Caco-2 (cell line): ENCODE data around the gene FOXG1. TPM values are rescaled to one million over a fixed set of nuclear protein-coding genes. Genes with fewer than 3 reads are reported as not detected.

ENCODE experiments used
- BruUV-seq: library from RNA; stranded (reverse); fragments of 400-500 nt; replicated peaks from 2 replicates; lab custom pipeline; 2021; lab: Mats Ljungman, UMichigan
- CTCF ChIA-PET: fragments of 300-600 bp; sonication (Branson Sonifier 250); formaldehyde crosslinking; loops from one replicate; lab custom pipeline; 2022; ENCODE audit warnings: antibody characterized with exemption; lab: Charles Lee
- POLR2A ChIA-PET: fragments of 300-600 bp; sonication (Branson Sonifier 250); formaldehyde crosslinking; loops from one replicate; lab custom pipeline; 2022; ENCODE audit warnings: antibody characterized with exemption; lab: Charles Lee
- DNase-seq, 2 experiments: peaks; one replicate each; pipeline versions ENCODE4 v3.0.0 to v3.0.0-alpha.2; 2020 to 2022
- H3K27me3 ChIP-seq: replicated peaks from 2 replicates; pipeline ENCODE4 v1.6.0; 2011; ENCODE audit warnings: low read length; ENCODE audit not compliant: control insufficient read depth, insufficient read depth
- H3K36me3 ChIP-seq: 2 replicates; pipeline ENCODE4 v1.5.1; 2011; ENCODE audit warnings: low read length; ENCODE audit not compliant: control insufficient read depth, insufficient read depth
- H3K4me1 ChIP-seq: fragments of 250-450 bp; sonication (Bioruptor Pico); 2 replicates; pipeline ENCODE4 v1.5.1; 2020; ENCODE audit warnings: mild to moderate bottlenecking
- H3K4me3 ChIP-seq: 2 replicates; pipeline ENCODE4 v1.5.1; 2011; ENCODE audit warnings: low read depth, mild to moderate bottlenecking, control low read depth, low read length
- H3K9me3 ChIP-seq: fragments of 250-450 bp; sonication (Bioruptor Pico); 2 replicates; pipeline ENCODE4 v1.5.1; 2020; ENCODE audit warnings: mild to moderate bottlenecking, moderate library complexity
- H3K27ac Mint-ChIP-seq: one replicate; pipeline ENCODE4 v1.8.0; 2022; ENCODE audit warnings: mixed read lengths; ENCODE audit not compliant: unreplicated experiment
- H3K27me3 Mint-ChIP-seq: one replicate; pipeline ENCODE4 v1.8.0; 2022; ENCODE audit warnings: mixed read lengths; ENCODE audit not compliant: insufficient read depth, unreplicated experiment
- H3K36me3 Mint-ChIP-seq: one replicate; pipeline ENCODE4 v1.8.0; 2022; ENCODE audit warnings: mild to moderate bottlenecking, mixed read lengths; ENCODE audit not compliant: insufficient read depth, unreplicated experiment
- H3K4me1 Mint-ChIP-seq: one replicate; pipeline ENCODE4 v1.8.0; 2022; ENCODE audit warnings: low read depth, mixed read lengths; ENCODE audit not compliant: unreplicated experiment
- H3K4me3 Mint-ChIP-seq: one replicate; pipeline ENCODE4 v1.8.0; 2022; ENCODE audit warnings: mild to moderate bottlenecking, moderate library complexity, mixed read lengths; ENCODE audit not compliant: unreplicated experiment
- H3K9me3 Mint-ChIP-seq: one replicate; pipeline ENCODE4 v1.8.0; 2022; ENCODE audit warnings: mixed read lengths; ENCODE audit not compliant: unreplicated experiment
- intact Hi-C: fragments of 100-400 bp; cut with micrococcal nuclease; formaldehyde crosslinking; loops from one replicate; pipeline ENCODE4 v1.10.0; 2022; ENCODE audit not compliant: unreplicated experiment
- total RNA-seq: library from RNA; stranded (reverse); gene quantifications from 2 replicates; pipeline ENCODE4 v1.2.3, GENCODE V29; 2022
- TF ChIP-seq, protein P1 (sequence below), 2 experiments: fragments of 200-600 bp in 1 of 2; IDR thresholded peaks; 1 replicate in 1 of 2; 2 replicates in 1 of 2; pipeline versions ENCODE4 v1.5.1 to v1.8.0; 2011 to 2022; ENCODE audit warnings: antibody characterized with exemption in 1 of 2, control low read depth in 1 of 2, inconsistent platforms in 1 of 2, low read depth in 1 of 2, low read length in 1 of 2, mild to moderate bottlenecking in 1 of 2, moderate library complexity in 1 of 2; ENCODE audit not compliant: insufficient read depth in 1 of 2, severe bottlenecking in 1 of 2, unreplicated experiment in 1 of 2

FOXG1 gene
- total RNA-seq, 1 experiment from 2014 or later, result not detected

- Mint-ChIP-seq H3K27ac (no peak overlapping the region), H3K4me1 (no peaks in the 10 kb centered on the region), H3K27me3 (peaks cover 20% of the 10 kb centered on the region), H3K4me3 (no peak overlapping the region), H3K36me3 (no peaks in the 10 kb centered on the region), H3K9me3 (no peaks in the 10 kb centered on the region)
- ChIA-PET CTCF (no interaction called here), POLR2A (no interaction called here)
- no TSS peak for BruUV-seq
- DNase-seq, result no peak
- no peak overlapping the region for H3K4me3 ChIP-seq
- intact Hi-C loops, result loop anchor here (10.0 kb wide), 1 partner anchor 259 kb away; no protein-coding TSS in a partner anchor
- H3K27me3 ChIP-seq, result no peaks in the 10 kb centered on the region
- H3K4me1 ChIP-seq, result no peaks in the 10 kb centered on the region
- TF ChIP-seq, protein P1, sequence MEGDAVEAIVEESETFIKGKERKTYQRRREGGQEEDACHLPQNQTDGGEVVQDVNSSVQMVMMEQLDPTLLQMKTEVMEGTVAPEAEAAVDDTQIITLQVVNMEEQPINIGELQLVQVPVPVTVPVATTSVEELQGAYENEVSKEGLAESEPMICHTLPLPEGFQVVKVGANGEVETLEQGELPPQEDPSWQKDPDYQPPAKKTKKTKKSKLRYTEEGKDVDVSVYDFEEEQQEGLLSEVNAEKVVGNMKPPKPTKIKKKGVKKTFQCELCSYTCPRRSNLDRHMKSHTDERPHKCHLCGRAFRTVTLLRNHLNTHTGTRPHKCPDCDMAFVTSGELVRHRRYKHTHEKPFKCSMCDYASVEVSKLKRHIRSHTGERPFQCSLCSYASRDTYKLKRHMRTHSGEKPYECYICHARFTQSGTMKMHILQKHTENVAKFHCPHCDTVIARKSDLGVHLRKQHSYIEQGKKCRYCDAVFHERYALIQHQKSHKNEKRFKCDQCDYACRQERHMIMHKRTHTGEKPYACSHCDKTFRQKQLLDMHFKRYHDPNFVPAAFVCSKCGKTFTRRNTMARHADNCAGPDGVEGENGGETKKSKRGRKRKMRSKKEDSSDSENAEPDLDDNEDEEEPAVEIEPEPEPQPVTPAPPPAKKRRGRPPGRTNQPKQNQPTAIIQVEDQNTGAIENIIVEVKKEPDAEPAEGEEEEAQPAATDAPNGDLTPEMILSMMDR (IDR thresholded peaks at IDR 0.05; ENCODE audit: insufficient read depth in 1 of 2, low read depth in 1 of 2, low read length in 1 of 2, severe bottlenecking in 1 of 2, unreplicated experiment in 1 of 2), result no peak
- H3K36me3 ChIP-seq, result no peaks in the 10 kb centered on the region
- no peaks in the 10 kb centered on the region for H3K9me3 ChIP-seq
Observed at GRCh38 chr14:28755198-28755815, 11.3 kb upstream of the FOXG1 start.

DNA sequence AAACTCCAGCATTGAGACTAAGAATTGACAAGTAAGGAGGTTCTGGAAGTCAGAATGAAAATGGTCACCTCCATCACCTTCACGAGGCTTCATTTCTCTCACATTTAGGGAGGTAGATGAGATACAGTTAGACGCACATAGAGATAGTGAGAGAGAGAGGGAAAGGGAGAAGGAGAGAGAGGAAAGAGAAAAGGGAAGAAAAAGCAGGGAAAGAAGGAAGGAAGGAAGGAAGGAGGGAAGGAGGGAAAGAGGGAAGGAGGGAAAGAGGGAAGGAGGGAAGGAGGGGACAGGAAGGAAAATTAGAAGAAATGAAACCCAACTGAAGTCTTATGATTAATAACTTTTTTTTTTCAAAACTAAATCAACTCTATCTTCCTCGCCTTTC, 10.7 kb upstream of the FOXG1 start:
- H3K4me3 ChIP-seq, result no peak overlapping the region
- Mint-ChIP-seq H3K36me3 (no peaks in the 10 kb centered on the region), H3K4me3 (no peak overlapping the region), H3K4me1 (no peaks in the 10 kb centered on the region), H3K27me3 (peaks cover 20% of the 10 kb centered on the region), H3K27ac (no peak overlapping the region), H3K9me3 (no peaks in the 10 kb centered on the region)
- H3K36me3 ChIP-seq, result no peaks in the 10 kb centered on the region
- H3K9me3 ChIP-seq, result no peaks in the 10 kb centered on the region
- CTCF ChIA-PET, result no interaction called here
- POLR2A ChIA-PET, result no interaction called here
- intact Hi-C loops, result loop anchor here (10.0 kb wide), 1 partner anchor 259 kb away; no protein-coding TSS in a partner anchor
- no peaks in the 10 kb centered on the region for H3K27me3 ChIP-seq
- DNase-seq, result no peak
- BruUV-seq, result no TSS peak
- no peaks in the 10 kb centered on the region for H3K4me1 ChIP-seq
- TF ChIP-seq, protein P1 (IDR thresholded peaks at IDR 0.05; ENCODE audit: insufficient read depth in 1 of 2, low read depth in 1 of 2, low read length in 1 of 2, severe bottlenecking in 1 of 2, unreplicated experiment in 1 of 2), result no peak

- H3K27me3 ChIP-seq, result no peaks in the 10 kb centered on the region
- H3K36me3 Mint-ChIP-seq, result no peaks in the 10 kb centered on the region
- H3K4me1 ChIP-seq, result no peaks in the 10 kb centered on the region
- intact Hi-C loops, result loop anchor here (10.0 kb wide), 1 partner anchor 258 kb away; no protein-coding TSS in a partner anchor
- no TSS peak for BruUV-seq
- no peaks in the 10 kb centered on the region for H3K9me3 ChIP-seq
- peaks cover 20% of the 10 kb centered on the region for H3K27me3 Mint-ChIP-seq
- ChIA-PET CTCF (no interaction called here), POLR2A (no interaction called here)
- TF ChIP-seq, protein P1 (IDR thresholded peaks at IDR 0.05; ENCODE audit: insufficient read depth in 1 of 2, low read depth in 1 of 2, low read length in 1 of 2, severe bottlenecking in 1 of 2, unreplicated experiment in 1 of 2), result no peak
- H3K4me3 ChIP-seq, result no peak overlapping the region
- H3K27ac Mint-ChIP-seq, result no peak overlapping the region
- no peaks in the 10 kb centered on the region for H3K4me1 Mint-ChIP-seq
- no peak overlapping the region for H3K4me3 Mint-ChIP-seq
- no peak for DNase-seq
- H3K36me3 ChIP-seq, result no peaks in the 10 kb centered on the region
- no peaks in the 10 kb centered on the region for H3K9me3 Mint-ChIP-seq
Observed at GRCh38 chr14:28756269-28756883, 10.2 kb upstream of the FOXG1 start.
